Gastrocnemius medialis (tissue), 4 donors: ENCODE results near the gene AMIGO3.

Experiments used
- CTCF ChIP-seq, 5 experiments: fragments of 450-650 bp in 3 of 5; fragments of 200-600 bp in 2 of 5; sonication (generic) in 2 of 5; IDR thresholded peaks in 4 of 5; conservative IDR thresholded peaks in 1 of 5; 1 replicate in 4 of 5; 2 replicates in 1 of 5; pipeline ENCODE4 v1.5.1; 2016 to 2019; ENCODE audit warnings: antibody characterized with exemption in 5 of 5, mild to moderate bottlenecking in 3 of 5, moderate library complexity in 3 of 5
- POLR2A ChIP-seq, 2 donors: fragments of 450-650 bp; IDR thresholded peaks; one replicate each; pipeline ENCODE4 v1.6.1; 2017; ENCODE audit warnings: antibody characterized with exemption in 2 of 2, mild to moderate bottlenecking in 2 of 2, moderate library complexity in 2 of 2

GRCh38 chr3:49702672-49703071 is 16.8 kb downstream of the AMIGO3 start:
- no peak for TF ChIP-seq POLR2A (IDR thresholded peaks at IDR 0.05)
- TF ChIP-seq CTCF (IDR thresholded peaks at IDR 0.05 in 4 of 5, conservative IDR thresholded peaks at IDR 0.05 in 1 of 5), result no peak
